Measurements from ENCODE around the gene LAMA3. TPM values are rescaled to one million over a fixed set of nuclear protein-coding genes. Genes with fewer than 3 reads are reported as not detected.

LAMA3 gene
- total RNA-seq, 4 donors from 2014 or later: 46.3 to 80.6 (median 67.1) TPM

DNA sequence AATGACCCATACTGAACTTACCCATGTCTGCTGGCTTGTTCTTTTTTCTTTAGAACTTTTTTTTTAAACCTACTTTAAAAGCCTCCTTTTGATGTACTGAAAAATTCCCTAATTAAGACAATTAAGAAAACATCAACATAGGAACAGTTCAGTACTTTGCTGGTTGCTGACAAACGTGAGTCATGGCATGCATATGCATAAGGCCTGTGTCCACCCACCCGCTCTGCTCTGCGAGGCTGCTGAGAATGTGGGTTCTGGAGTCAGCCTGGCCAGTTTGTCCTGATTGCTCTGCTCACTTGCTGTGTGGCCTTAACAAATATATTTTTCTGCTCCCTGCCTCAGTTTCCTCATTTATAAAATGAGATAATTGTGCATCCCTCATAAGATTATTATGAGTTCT lies 27.3 kb downstream of the LAMA3 start:
- H3K4me1 ChIP-seq: peaks cover 0 to 43% (median 6%) of the 10 kb centered on the region in 4 donors
- DNase-seq (ENCODE audit: low spot score in 2 of 2): no peak
- H3K4me3 ChIP-seq: no peak overlapping the region
- H3K27me3 ChIP-seq: no peaks in the 10 kb centered on the region
- no peaks in the 10 kb centered on the region for H3K9me3 ChIP-seq
- TF ChIP-seq EP300 (IDR thresholded peaks at IDR 0.05) (peak in 1 of 2 donors; percentile 37), POLR2A (IDR thresholded peaks at IDR 0.05) (no peak)
- TF ChIP-seq, protein P1, sequence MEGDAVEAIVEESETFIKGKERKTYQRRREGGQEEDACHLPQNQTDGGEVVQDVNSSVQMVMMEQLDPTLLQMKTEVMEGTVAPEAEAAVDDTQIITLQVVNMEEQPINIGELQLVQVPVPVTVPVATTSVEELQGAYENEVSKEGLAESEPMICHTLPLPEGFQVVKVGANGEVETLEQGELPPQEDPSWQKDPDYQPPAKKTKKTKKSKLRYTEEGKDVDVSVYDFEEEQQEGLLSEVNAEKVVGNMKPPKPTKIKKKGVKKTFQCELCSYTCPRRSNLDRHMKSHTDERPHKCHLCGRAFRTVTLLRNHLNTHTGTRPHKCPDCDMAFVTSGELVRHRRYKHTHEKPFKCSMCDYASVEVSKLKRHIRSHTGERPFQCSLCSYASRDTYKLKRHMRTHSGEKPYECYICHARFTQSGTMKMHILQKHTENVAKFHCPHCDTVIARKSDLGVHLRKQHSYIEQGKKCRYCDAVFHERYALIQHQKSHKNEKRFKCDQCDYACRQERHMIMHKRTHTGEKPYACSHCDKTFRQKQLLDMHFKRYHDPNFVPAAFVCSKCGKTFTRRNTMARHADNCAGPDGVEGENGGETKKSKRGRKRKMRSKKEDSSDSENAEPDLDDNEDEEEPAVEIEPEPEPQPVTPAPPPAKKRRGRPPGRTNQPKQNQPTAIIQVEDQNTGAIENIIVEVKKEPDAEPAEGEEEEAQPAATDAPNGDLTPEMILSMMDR (IDR thresholded peaks at IDR 0.05): no peak
- H3K36me3 ChIP-seq: no peaks in the 10 kb centered on the region
- peak overlapping the region in 2 of 4 donors; percentile 72 to 75 for H3K27ac ChIP-seq
- 42 to 44% methylated on average over 3 of the region's 3 CpGs for whole genome bisulfite sequencing, 2 donors

DNA sequence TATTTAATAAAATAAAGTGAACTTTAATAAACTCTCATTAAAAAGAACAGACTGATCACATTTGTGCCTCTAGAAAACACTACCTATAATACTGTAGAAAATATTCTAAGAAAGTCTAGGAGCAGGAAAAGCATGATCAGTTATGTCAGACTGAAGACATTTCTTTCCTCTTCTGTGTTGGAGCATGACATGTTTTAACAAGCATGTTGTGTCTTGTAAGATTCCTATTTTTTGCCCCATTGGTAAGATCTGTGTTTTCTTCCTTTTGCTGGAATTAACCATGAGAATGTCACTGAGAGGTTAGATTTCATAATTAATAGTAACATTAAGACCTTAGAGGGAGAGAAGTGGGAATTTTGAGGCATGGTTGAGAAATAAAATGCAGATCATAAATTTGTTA lies 27.7 kb downstream of the LAMA3 start:
- DNase-seq (ENCODE audit: low spot score in 2 of 2): no peak
- peak overlapping the region in 2 of 4 donors; percentile 72 to 75 for H3K27ac ChIP-seq
- H3K36me3 ChIP-seq: no peaks in the 10 kb centered on the region
- no peak for TF ChIP-seq POLR2A (IDR thresholded peaks at IDR 0.05)
- TF ChIP-seq, protein P1 (IDR thresholded peaks at IDR 0.05): no peak
- TF ChIP-seq EP300 (IDR thresholded peaks at IDR 0.05): no peak
- peaks cover 0 to 48% (median 7%) of the 10 kb centered on the region in 4 donors for H3K4me1 ChIP-seq
- no peaks in the 10 kb centered on the region for H3K27me3 ChIP-seq
- H3K4me3 ChIP-seq: no peak overlapping the region
- no peaks in the 10 kb centered on the region for H3K9me3 ChIP-seq

DNA sequence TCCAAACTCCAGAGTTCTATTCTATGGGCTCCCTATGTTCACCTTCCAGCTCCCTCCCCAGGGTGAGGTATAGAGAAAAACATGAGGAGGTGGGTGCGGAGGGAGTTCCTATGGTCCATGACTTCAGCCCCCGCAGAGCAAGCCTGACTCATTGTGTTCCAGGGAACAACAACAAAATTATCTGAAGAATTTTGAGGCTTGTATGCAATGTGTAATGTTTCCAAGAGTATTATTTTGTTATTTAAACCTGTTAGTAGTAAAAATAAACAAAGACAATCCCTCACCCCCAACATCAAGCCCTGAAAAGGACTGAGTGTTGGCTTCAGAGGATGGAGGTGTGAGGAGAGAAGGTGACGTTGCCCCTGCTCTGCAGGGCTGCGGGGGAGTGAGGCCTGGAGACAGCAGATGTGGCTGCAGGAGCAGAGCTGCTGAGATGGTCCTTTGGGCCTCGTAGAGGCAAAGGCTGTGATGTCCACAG lies 29.0 kb downstream of the LAMA3 start:
- Histone ChIP-seq H3K27me3 (no peaks in the 10 kb centered on the region), H3K4me3 (no peak overlapping the region), H3K9me3 (no peaks in the 10 kb centered on the region), H3K27ac (peak overlapping the region in 2 of 4 donors; percentile 67 to 72), H3K36me3 (no peaks in the 10 kb centered on the region), H3K4me1 (peaks cover 0 to 58% (median 10%) of the 10 kb centered on the region in 4 donors)
- no peak for DNase-seq (ENCODE audit: low spot score in 2 of 2)
- WGBS, 2 donors: 60 to 69% methylated on average over 5 of the region's 5 CpGs
- TF ChIP-seq EP300 (IDR thresholded peaks at IDR 0.05) (no peak), POLR2A (IDR thresholded peaks at IDR 0.05) (no peak)
- TF ChIP-seq, protein P1 (IDR thresholded peaks at IDR 0.05): no peak

DNA sequence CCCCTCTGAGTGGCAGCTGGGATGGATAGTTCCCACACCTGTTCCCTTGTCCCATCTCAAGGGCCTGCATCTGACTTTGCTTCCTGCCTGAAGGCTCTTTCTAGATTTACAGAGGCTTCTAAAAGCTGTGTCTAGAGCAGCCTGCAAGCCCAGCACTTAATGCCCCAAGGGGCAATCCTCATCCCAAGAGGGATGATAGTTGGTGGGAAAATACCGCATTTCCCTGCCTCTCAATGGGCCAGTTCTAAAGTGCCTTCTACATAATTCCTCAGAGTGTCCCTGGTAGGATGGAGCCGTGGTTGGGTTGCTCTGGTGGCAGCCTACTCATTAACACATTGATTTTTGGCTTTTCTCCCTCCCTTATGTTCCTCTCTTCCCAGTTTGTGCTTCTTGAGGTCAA lies 29.5 kb downstream of the LAMA3 start:
- Histone ChIP-seq H3K27me3 (no peaks in the 10 kb centered on the region), H3K4me1 (peaks cover 0 to 58% (median 10%) of the 10 kb centered on the region in 4 donors), H3K27ac (peak overlapping the region in 2 of 4 donors; percentile 67 to 72), H3K9me3 (no peaks in the 10 kb centered on the region), H3K36me3 (no peaks in the 10 kb centered on the region), H3K4me3 (no peak overlapping the region)
- no peak for DNase-seq (ENCODE audit: low spot score in 2 of 2)
- WGBS, 2 donors: 57 to 80% methylated on average over 2 of the region's 2 CpGs
- TF ChIP-seq EP300 (IDR thresholded peaks at IDR 0.05) (no peak), POLR2A (IDR thresholded peaks at IDR 0.05) (no peak)
- TF ChIP-seq, protein P1 (IDR thresholded peaks at IDR 0.05): no peak

DNA sequence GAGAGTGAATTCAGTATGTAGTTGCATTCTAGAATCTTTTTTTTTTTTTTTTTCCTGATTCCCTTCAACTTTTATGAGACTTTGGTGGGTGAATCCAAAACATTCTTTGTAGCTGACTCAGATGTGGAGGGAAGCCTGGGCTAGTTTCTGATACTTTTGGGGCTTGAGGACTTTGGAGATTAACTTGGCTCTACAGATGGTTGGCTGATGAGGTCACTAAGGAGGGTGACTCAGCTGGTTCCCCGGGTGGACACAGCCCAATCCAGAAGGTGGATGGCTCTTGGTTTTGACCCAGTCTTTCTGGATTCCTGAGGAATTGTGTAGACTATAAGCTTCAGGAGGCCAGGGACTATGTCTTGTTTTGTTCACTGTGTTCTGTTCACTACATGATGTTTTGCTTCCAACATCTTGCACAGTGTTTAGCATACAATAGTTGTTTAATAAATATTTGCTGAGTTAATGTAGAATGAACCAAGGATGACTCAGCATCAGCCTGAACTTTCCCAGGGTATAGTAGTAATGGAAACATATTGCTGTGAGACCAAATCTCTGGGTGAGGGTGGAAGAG lies 30.5 kb downstream of the LAMA3 start:
- Histone ChIP-seq H3K4me1 (peaks cover 0 to 58% (median 10%) of the 10 kb centered on the region in 4 donors), H3K36me3 (no peaks in the 10 kb centered on the region), H3K27ac (peak overlapping the region in 2 of 4 donors; percentile 67 to 72), H3K9me3 (no peaks in the 10 kb centered on the region), H3K27me3 (no peaks in the 10 kb centered on the region), H3K4me3 (no peak overlapping the region)
- no peak for DNase-seq (ENCODE audit: low spot score in 2 of 2)
- TF ChIP-seq, protein P1 (IDR thresholded peaks at IDR 0.05): no peak
- TF ChIP-seq POLR2A (IDR thresholded peaks at IDR 0.05) (no peak), EP300 (IDR thresholded peaks at IDR 0.05) (no peak)
- WGBS, 2 donors: 12 to 29% methylated on average over 1 of the region's 1 CpG

Data from tibial nerve (tissue), 4 donors.